SK-N-SH treated with all-trans-retinoic acid at 6 μM for 48 hours (cell line): ENCODE data around the gene CASZ1.

Source experiments
- ATAC-seq: fragments of 200-7000 bp; cut with Tn5 transposase; 3 replicates; pipeline ENCODE4 v1.9.1; 2020; ENCODE audit warnings: mild to moderate bottlenecking, moderate library complexity
- ARNTL ChIP-seq: fragments of 450-650 bp; formaldehyde crosslinking; IDR thresholded peaks from 2 replicates; pipeline ENCODE4 v1.5.0; 2020; ENCODE audit warnings: low read depth, mild to moderate bottlenecking, moderate library complexity, borderline replicate concordance
- BACH2 ChIP-seq: fragments of 250-450 bp; sonication (Bioruptor Pico); IDR thresholded peaks from 2 replicates; pipeline ENCODE4 v1.9.0; 2021; ENCODE audit warnings: mild to moderate bottlenecking, borderline replicate concordance
- CSDC2 ChIP-seq: fragments of 250-450 bp; sonication (Bioruptor Pico); IDR thresholded peaks from 2 replicates; pipeline ENCODE4 v1.5.0; 2020; ENCODE audit warnings: mild to moderate bottlenecking, moderate library complexity
- CSRNP3 ChIP-seq: fragments of 250-450 bp; sonication (Bioruptor Pico); IDR thresholded peaks from 2 replicates; pipeline ENCODE4 v1.5.1; 2021; ENCODE audit warnings: mild to moderate bottlenecking, moderate library complexity
- ESRRG ChIP-seq: fragments of 250-450 bp; sonication (Bioruptor Pico); IDR thresholded peaks from 2 replicates; pipeline ENCODE4 v1.6.1; 2021; ENCODE audit warnings: mild to moderate bottlenecking
- GLIS3 ChIP-seq: fragments of 250-450 bp; sonication (Bioruptor Pico); IDR thresholded peaks from 2 replicates; pipeline ENCODE4 v1.5.0; 2020; ENCODE audit warnings: mild to moderate bottlenecking, moderate library complexity
- ISL1 ChIP-seq: fragments of 250-450 bp; sonication (Bioruptor Pico); IDR thresholded peaks from 2 replicates; pipeline ENCODE4 v2.1.2; 2022; ENCODE audit warnings: mild to moderate bottlenecking, moderate library complexity
- PATZ1 ChIP-seq: fragments of 250-450 bp; sonication (Bioruptor Pico); IDR thresholded peaks from 2 replicates; pipeline ENCODE4 v1.8.0; 2020; ENCODE audit warnings: mild to moderate bottlenecking, moderate library complexity, borderline replicate concordance
- POU6F1 ChIP-seq: fragments of 250-450 bp; sonication (Bioruptor Pico); IDR thresholded peaks from 2 replicates; pipeline ENCODE4 v1.8.0; 2021; ENCODE audit warnings: low read depth, mild to moderate bottlenecking, moderate library complexity, borderline replicate concordance
- PPARA ChIP-seq: fragments of 250-450 bp; sonication (Bioruptor Pico); IDR thresholded peaks from 2 replicates; pipeline ENCODE4 v1.5.0; 2020; ENCODE audit warnings: mild to moderate bottlenecking, borderline replicate concordance
- RARB ChIP-seq: fragments of 250-450 bp; sonication (Bioruptor Pico); IDR thresholded peaks from 2 replicates; pipeline ENCODE4 v1.8.0; 2021; ENCODE audit warnings: mild to moderate bottlenecking, moderate library complexity
- SNAI2 ChIP-seq: fragments of 250-450 bp; sonication (Bioruptor Pico); IDR thresholded peaks from 2 replicates; pipeline ENCODE4 v1.5.0; 2020; ENCODE audit warnings: mild to moderate bottlenecking, moderate library complexity
- TCF4 ChIP-seq: fragments of 250-450 bp; sonication (Bioruptor Pico); IDR thresholded peaks from 2 replicates; pipeline ENCODE4 v1.8.0; 2021; ENCODE audit warnings: mild to moderate bottlenecking, moderate library complexity, borderline replicate concordance
- TOX ChIP-seq: fragments of 250-450 bp; sonication (Bioruptor Pico); IDR thresholded peaks from 2 replicates; pipeline ENCODE4 v1.8.0; 2021; ENCODE audit warnings: mild to moderate bottlenecking, moderate library complexity, borderline replicate concordance
- TSHZ2 ChIP-seq: fragments of 250-450 bp; sonication (Bioruptor Pico); IDR thresholded peaks from 2 replicates; pipeline ENCODE4 v1.5.0; 2020; ENCODE audit warnings: mild to moderate bottlenecking, moderate library complexity
- ZC3H10 ChIP-seq: fragments of 250-450 bp; sonication (Bioruptor Pico); IDR thresholded peaks from 2 replicates; pipeline ENCODE4 v1.5.1; 2021; ENCODE audit warnings: mild to moderate bottlenecking, moderate library complexity
- ZFP3 ChIP-seq: fragments of 250-450 bp; sonication (Bioruptor Pico); IDR thresholded peaks from 2 replicates; pipeline ENCODE4 v1.5.0; 2020; ENCODE audit warnings: mild to moderate bottlenecking, moderate library complexity
- ZFP30 ChIP-seq: fragments of 450-650 bp; formaldehyde crosslinking; IDR thresholded peaks from 2 replicates; pipeline ENCODE4 v1.5.0; 2022; ENCODE audit warnings: mild to moderate bottlenecking, moderate library complexity
- ZNF565 ChIP-seq: fragments of 450-650 bp; formaldehyde crosslinking; conservative IDR thresholded peaks from 2 replicates; pipeline ENCODE4 v1.5.0; 2020; ENCODE audit warnings: low read depth, mild to moderate bottlenecking, moderate library complexity
- ZNF70 ChIP-seq: fragments of 450-650 bp; formaldehyde crosslinking; IDR thresholded peaks from 2 replicates; pipeline ENCODE4 v1.5.0; 2020; ENCODE audit warnings: mild to moderate bottlenecking, moderate library complexity
- ZNF8 ChIP-seq: fragments of 450-650 bp; formaldehyde crosslinking; IDR thresholded peaks from 2 replicates; pipeline ENCODE4 v1.5.0; 2020; ENCODE audit warnings: mild to moderate bottlenecking, moderate library complexity

The CASZ1 gene

GRCh38 chr1:10722803-10723202 lies 73.6 kb downstream of the CASZ1 start:
- TF ChIP-seq ZNF565 (CRISPR knock-in tag) (no peak), PPARA (CRISPR knock-in tag) (no peak), ZFP30 (no peak), TOX (CRISPR knock-in tag) (no peak), ZC3H10 (CRISPR knock-in tag) (no peak), ESRRG (CRISPR knock-in tag) (no peak), BACH2 (no peak), RARB (CRISPR knock-in tag) (no peak), CSRNP3 (CRISPR knock-in tag) (no peak), TCF4 (CRISPR knock-in tag) (no peak), PATZ1 (CRISPR knock-in tag) (no peak), ARNTL (no peak), CSDC2 (no peak), ZNF70 (no peak), ZFP3 (CRISPR knock-in tag) (no peak), ISL1 (CRISPR knock-in tag) (no peak)
- ATAC-seq, result no peak

GRCh38 chr1:10721381-10722321 lies 74.8 kb downstream of the CASZ1 start:
- no peak for ATAC-seq
- no peak for TF ChIP-seq ZNF8 (CRISPR knock-in tag)
- no peak for TF ChIP-seq PATZ1 (CRISPR knock-in tag)
- TF ChIP-seq PPARA (CRISPR knock-in tag), result no peak
- TF ChIP-seq ESRRG (CRISPR knock-in tag), result no peak
- no peak for TF ChIP-seq SNAI2 (CRISPR knock-in tag)
- no peak for TF ChIP-seq ZFP3 (CRISPR knock-in tag)
- no peak for TF ChIP-seq POU6F1 (CRISPR knock-in tag)
- no peak for TF ChIP-seq TSHZ2 (CRISPR knock-in tag)
- TF ChIP-seq CSRNP3 (CRISPR knock-in tag), result no peak
- TF ChIP-seq ZFP30, result no peak
- no peak for TF ChIP-seq ZC3H10 (CRISPR knock-in tag)
- TF ChIP-seq GLIS3, result no peak
- TF ChIP-seq TCF4 (CRISPR knock-in tag), result no peak
- TF ChIP-seq TOX (CRISPR knock-in tag), result no peak
- no peak for TF ChIP-seq ARNTL
